Keratinocyte (primary cell): ENCODE measurements around the gene DNAJC27.
"Not testable (repeated sequence)": the region's sequence is repeated elsewhere in the genome, so short reads cannot be mapped to it uniquely, and the experiment has no call there.

ENCODE experiments used
- EZH2 ChIP-seq: IDR thresholded peaks from one replicate; pipeline ENCODE4 v1.6.1; 2012; ENCODE audit warnings: inconsistent platforms, mild to moderate bottlenecking, low read length, moderate library complexity
- TF ChIP-seq, protein P1 (sequence below), 3 experiments: IDR thresholded peaks in 1 of 3; conservative IDR thresholded peaks in 1 of 3; optimal IDR thresholded peaks in 1 of 3; 2 replicates in 2 of 3; 3 replicates in 1 of 3; pipeline versions ENCODE3 to v1.5.1; 2011; ENCODE audit warnings: low read length in 3 of 3, mild to moderate bottlenecking in 3 of 3, moderate library complexity in 2 of 3, control low read depth in 1 of 3, inconsistent platforms in 1 of 3; ENCODE audit not compliant: insufficient read depth in 2 of 3; ENCODE audit errors: extremely low read depth in 1 of 3

DNA sequence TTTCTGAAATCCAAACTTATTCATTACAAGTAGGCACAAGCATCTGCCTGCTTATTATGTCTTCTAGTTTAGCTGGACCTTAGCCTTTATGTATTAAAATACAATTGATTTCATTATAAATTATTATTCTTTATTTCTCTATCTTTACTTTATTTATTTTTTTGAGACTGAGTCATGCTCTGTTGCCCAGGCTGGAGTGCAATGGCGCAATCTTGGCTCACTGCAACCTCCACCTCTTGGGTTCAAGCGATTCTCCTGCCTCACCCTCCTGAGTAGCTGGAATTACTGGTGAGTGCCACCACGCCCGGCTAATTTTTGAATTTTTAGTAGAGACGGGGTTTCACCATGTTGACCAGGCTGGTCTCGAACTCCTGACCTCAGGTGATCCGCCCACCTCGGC, 27.3 kb upstream of the DNAJC27 start:
- TF ChIP-seq EZH2: not testable (repeated sequence)
- TF ChIP-seq, protein P1, sequence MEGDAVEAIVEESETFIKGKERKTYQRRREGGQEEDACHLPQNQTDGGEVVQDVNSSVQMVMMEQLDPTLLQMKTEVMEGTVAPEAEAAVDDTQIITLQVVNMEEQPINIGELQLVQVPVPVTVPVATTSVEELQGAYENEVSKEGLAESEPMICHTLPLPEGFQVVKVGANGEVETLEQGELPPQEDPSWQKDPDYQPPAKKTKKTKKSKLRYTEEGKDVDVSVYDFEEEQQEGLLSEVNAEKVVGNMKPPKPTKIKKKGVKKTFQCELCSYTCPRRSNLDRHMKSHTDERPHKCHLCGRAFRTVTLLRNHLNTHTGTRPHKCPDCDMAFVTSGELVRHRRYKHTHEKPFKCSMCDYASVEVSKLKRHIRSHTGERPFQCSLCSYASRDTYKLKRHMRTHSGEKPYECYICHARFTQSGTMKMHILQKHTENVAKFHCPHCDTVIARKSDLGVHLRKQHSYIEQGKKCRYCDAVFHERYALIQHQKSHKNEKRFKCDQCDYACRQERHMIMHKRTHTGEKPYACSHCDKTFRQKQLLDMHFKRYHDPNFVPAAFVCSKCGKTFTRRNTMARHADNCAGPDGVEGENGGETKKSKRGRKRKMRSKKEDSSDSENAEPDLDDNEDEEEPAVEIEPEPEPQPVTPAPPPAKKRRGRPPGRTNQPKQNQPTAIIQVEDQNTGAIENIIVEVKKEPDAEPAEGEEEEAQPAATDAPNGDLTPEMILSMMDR (optimal IDR thresholded peaks at IDR 0.05 in 1 of 3, IDR thresholded peaks at IDR 0.05 in 1 of 3, conservative IDR thresholded peaks at IDR 0.05 in 1 of 3; ENCODE audit: extremely low read depth in 1 of 3, insufficient read depth in 2 of 3, low read length in 3 of 3): not testable (repeated sequence)
